Stimulated activated naive CD4-positive, alpha-beta T cell treated with Interleukin-2 at 50 U/mL for 16 hours (primary cell): ENCODE measurements around the gene HOXC5.
"Not testable (repeated sequence)": the region's sequence is repeated elsewhere in the genome, so short reads cannot be mapped to it uniquely, and the experiment has no call there.

ENCODE experiments used
- DNase-seq: peaks from one replicate; lab custom pipeline; 2025; lab: John Stamatoyannopoulos, UW

The HOXC5 gene

GRCh38 chr12:54033980-54034784, 1.3 kb downstream of the HOXC5 start:
- DNase-seq = no peak

- no peak for DNase-seq
Measured at GRCh38 chr12:54034785-54035310, 2.0 kb downstream of the HOXC5 start.

- DNase-seq = no peak
Measured at GRCh38 chr12:54035568-54036264, 2.9 kb downstream of the HOXC5 start.

- no peak for DNase-seq
Measured at GRCh38 chr12:54036620-54037359, 3.9 kb downstream of the HOXC5 start.

GRCh38 chr12:54037360-54038283, 4.8 kb downstream of the HOXC5 start:
- DNase-seq = no peak

GRCh38 chr12:54038284-54038870, 5.5 kb downstream of the HOXC5 start:
- DNase-seq = no peak

GRCh38 chr12:54038871-54039414, 6.1 kb downstream of the HOXC5 start:
- no peak for DNase-seq

- DNase-seq = no peak
Measured at GRCh38 chr12:54039417-54040147, 6.7 kb downstream of the HOXC5 start.

- no peak for DNase-seq
Measured at GRCh38 chr12:54040148-54040494, 7.3 kb downstream of the HOXC5 start.

GRCh38 chr12:54040648-54041047, 7.8 kb downstream of the HOXC5 start:
- DNase-seq = no peak

- DNase-seq = no peak
Measured at GRCh38 chr12:54041097-54041690, 8.3 kb downstream of the HOXC5 start.

GRCh38 chr12:54042033-54042432, 9.2 kb downstream of the HOXC5 start:
- not testable (repeated sequence) for DNase-seq

GRCh38 chr12:54042970-54043853, 10.4 kb downstream of the HOXC5 start:
- DNase-seq = no peak

GRCh38 chr12:54044425-54045103, 11.7 kb downstream of the HOXC5 start:
- no peak for DNase-seq

GRCh38 chr12:54045401-54045800, 12.6 kb downstream of the HOXC5 start:
- no peak for DNase-seq

- no peak for DNase-seq
Measured at GRCh38 chr12:54045868-54046521, 13.1 kb downstream of the HOXC5 start.

GRCh38 chr12:54046809-54047159, 13.9 kb downstream of the HOXC5 start:
- no peak for DNase-seq
